Osteocyte (in vitro differentiated cells): ENCODE results near the gene ADAMTSL2. TPM values are rescaled to one million over a fixed set of nuclear protein-coding genes. Genes with fewer than 3 reads are reported as not detected.

ENCODE experiments used
- DNase-seq: peaks from one replicate; pipeline ENCODE4 v3.0.0; 2021; ENCODE audit warnings: mixed read lengths; ENCODE audit not compliant: unreplicated experiment; ENCODE audit errors: extremely low spot score
- H3K27ac Mint-ChIP-seq: one replicate; pipeline ENCODE4 v1.8.0; 2021; ENCODE audit warnings: mild to moderate bottlenecking, mixed read lengths; ENCODE audit not compliant: unreplicated experiment
- H3K27me3 Mint-ChIP-seq: one replicate; pipeline ENCODE4 v1.8.0; 2021; ENCODE audit warnings: mixed read lengths; ENCODE audit not compliant: unreplicated experiment
- H3K36me3 Mint-ChIP-seq: one replicate; pipeline ENCODE4 v1.8.0; 2021; ENCODE audit warnings: mixed read lengths; ENCODE audit not compliant: unreplicated experiment
- H3K4me1 Mint-ChIP-seq: one replicate; pipeline ENCODE4 v1.8.0; 2021; ENCODE audit warnings: mixed read lengths; ENCODE audit not compliant: unreplicated experiment
- H3K4me3 Mint-ChIP-seq: one replicate; pipeline ENCODE4 v1.8.0; 2021; ENCODE audit warnings: mild to moderate bottlenecking, moderate library complexity, mixed read lengths; ENCODE audit not compliant: unreplicated experiment
- H3K9me3 Mint-ChIP-seq: one replicate; pipeline ENCODE4 v1.8.0; 2021; ENCODE audit warnings: mixed read lengths; ENCODE audit not compliant: unreplicated experiment
- total RNA-seq: library from RNA; stranded (reverse); gene quantifications from 2 replicates; pipeline ENCODE4 v1.2.1, GENCODE V29; 2021
- TF ChIP-seq, protein P1 (sequence below): fragments of 200-600 bp; sonication (generic); IDR thresholded peaks from 2 replicates; pipeline ENCODE4 v1.5.0; 2021; ENCODE audit warnings: antibody characterized with exemption, mild to moderate bottlenecking, moderate library complexity

Gene ADAMTSL2
- total RNA-seq, 1 donor from 2014 or later, result 0.11 TPM

DNA sequence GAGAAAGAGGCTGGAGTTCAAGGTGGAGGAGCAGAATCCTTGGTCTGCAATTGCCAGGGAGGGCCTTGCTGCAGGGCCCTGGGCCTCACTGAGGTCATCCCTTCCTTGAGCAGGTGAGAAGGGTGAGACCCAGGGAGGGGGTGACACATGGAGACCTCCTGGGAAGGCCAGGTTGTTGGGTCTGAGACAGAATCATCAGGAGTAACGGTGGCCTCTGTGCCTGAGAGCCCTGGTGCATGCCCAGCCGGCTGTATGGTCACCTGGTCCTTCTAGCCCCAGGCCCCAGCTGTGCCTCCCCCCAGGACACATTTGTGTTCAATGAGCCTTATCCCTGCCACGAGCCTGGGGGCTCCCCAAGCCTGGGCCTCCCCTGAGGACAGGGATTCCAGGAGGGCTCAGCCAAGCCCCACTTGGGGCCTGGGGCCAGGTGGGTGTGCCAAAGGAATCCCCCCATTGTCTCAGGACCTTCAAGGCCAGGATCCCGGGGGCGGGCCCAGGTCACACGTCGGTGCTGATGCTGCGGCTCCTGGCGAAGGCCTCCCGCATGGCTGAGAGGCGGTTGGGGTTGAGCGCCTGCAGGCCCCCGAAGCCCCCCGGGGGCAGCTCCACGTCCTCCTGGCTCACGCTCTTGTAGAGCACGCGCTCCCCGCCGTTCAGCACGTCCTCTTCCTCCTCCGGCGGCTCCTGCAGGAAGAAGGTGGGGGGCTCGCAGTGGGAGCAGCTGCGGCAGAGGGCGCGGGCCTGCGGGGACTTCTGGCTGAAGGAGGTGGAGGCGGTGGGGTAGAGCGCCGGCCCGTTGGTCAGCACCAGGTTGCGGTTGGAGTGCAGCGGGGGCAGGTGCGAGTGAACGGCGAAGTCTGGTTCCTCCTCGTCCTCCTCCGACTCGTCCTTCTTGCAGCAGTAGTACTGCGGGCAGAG lies 44.3 kb downstream of the ADAMTSL2 start:
- H3K27ac Mint-ChIP-seq, result no peak overlapping the region
- no peak for DNase-seq
- no peak overlapping the region for H3K4me3 Mint-ChIP-seq
- H3K9me3 Mint-ChIP-seq, result no peaks in the 10 kb centered on the region
- H3K27me3 Mint-ChIP-seq, result peaks cover 46% of the 10 kb centered on the region
- H3K36me3 Mint-ChIP-seq, result no peaks in the 10 kb centered on the region
- peaks cover 6% of the 10 kb centered on the region for H3K4me1 Mint-ChIP-seq
- TF ChIP-seq, protein P1, sequence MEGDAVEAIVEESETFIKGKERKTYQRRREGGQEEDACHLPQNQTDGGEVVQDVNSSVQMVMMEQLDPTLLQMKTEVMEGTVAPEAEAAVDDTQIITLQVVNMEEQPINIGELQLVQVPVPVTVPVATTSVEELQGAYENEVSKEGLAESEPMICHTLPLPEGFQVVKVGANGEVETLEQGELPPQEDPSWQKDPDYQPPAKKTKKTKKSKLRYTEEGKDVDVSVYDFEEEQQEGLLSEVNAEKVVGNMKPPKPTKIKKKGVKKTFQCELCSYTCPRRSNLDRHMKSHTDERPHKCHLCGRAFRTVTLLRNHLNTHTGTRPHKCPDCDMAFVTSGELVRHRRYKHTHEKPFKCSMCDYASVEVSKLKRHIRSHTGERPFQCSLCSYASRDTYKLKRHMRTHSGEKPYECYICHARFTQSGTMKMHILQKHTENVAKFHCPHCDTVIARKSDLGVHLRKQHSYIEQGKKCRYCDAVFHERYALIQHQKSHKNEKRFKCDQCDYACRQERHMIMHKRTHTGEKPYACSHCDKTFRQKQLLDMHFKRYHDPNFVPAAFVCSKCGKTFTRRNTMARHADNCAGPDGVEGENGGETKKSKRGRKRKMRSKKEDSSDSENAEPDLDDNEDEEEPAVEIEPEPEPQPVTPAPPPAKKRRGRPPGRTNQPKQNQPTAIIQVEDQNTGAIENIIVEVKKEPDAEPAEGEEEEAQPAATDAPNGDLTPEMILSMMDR, result no peak

DNA sequence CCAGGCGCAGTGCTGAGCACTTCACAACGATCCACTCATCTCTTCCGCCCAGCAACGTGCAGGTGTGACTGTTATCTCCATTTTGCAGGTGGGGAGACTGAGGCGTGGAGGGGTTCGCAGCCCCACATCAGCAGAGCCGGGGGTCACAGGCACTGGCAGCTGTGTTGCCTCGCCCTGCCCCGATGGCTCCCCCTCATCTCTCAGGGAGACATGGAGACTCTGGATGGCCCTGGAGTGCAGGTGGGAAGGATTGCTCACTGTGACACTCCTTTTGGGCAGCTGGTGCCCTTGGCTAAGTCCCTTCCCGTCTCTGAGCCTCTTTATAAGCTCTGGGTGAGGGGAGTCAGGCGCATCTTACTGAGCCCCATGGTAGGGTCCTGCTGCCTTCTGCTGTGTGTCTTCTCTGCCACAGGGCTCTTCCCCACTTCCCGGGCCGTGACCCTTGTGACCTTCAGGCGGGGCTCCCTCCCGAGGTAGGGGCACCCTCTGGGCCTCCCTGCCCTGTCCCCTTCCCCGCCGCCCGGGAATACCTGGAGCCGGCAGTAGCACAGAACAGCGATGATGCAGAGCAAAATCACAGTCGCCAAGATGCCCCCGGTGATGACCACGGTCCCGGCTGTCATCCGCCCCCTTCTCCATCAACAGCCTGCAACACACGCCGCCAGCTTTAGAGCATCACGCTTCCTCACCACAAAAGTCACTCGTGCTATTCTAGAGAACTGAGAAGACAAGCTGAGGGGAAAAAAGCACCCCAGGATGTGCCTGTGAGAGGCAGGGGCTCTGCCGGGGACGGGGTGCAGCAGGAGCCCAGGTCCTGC lies 45.3 kb downstream of the ADAMTSL2 start:
- Mint-ChIP-seq H3K27me3 (peaks cover 55% of the 10 kb centered on the region), H3K4me3 (no peak overlapping the region), H3K36me3 (no peaks in the 10 kb centered on the region), H3K9me3 (no peaks in the 10 kb centered on the region), H3K27ac (no peak overlapping the region), H3K4me1 (peaks cover 10% of the 10 kb centered on the region)
- no peak for DNase-seq
- TF ChIP-seq, protein P1, result no peak

DNA sequence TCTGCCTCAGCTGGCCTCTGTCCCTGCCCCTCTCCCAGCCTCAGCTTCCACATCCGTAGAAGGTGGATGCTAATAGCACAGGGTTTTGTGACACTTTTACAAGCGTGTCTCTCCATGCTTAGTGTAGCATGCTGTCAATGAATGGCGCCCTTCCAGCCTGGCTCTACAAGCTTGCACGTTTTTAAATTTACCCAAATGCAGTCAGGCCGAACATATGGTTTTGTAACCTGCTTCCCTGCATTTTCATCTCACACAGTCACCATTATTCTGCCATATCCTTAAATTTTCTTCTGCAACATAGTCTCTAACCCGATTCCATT lies 45.9 kb downstream of the ADAMTSL2 start:
- Mint-ChIP-seq H3K27ac (no peak overlapping the region), H3K36me3 (no peaks in the 10 kb centered on the region), H3K27me3 (peaks cover 60% of the 10 kb centered on the region), H3K9me3 (no peaks in the 10 kb centered on the region), H3K4me3 (no peak overlapping the region), H3K4me1 (peaks cover 14% of the 10 kb centered on the region)
- no peak for DNase-seq
- TF ChIP-seq, protein P1, result no peak

DNA sequence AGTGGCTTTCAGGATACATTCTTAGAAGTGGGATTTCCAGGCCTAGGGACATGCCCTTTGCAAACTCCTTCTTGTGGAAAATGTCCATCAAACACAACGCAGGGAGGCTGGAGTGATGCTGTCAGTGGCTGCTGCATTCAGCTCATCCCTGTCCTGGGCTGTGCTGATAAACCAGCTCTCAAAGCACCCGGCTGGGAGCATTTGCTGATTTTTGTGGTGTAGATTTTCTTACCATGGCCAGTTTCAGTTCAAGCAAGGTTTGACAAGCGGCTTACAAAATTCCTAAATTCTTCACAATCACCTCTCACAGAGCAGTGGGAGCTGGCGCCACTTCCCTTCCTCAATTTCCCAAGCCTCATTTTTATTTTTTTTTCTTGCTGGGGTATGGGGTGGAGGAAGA lies 46.5 kb downstream of the ADAMTSL2 start:
- H3K4me1 Mint-ChIP-seq, result peaks cover 18% of the 10 kb centered on the region
- H3K9me3 Mint-ChIP-seq, result no peaks in the 10 kb centered on the region
- H3K4me3 Mint-ChIP-seq, result no peak overlapping the region
- H3K27ac Mint-ChIP-seq, result no peak overlapping the region
- no peaks in the 10 kb centered on the region for H3K36me3 Mint-ChIP-seq
- H3K27me3 Mint-ChIP-seq, result peaks cover 61% of the 10 kb centered on the region
- no peak for DNase-seq
- TF ChIP-seq, protein P1, result no peak
